Activated naive CD8-positive, alpha-beta T cell treated with anti-CD3 and anti-CD28 coated beads, Interleukin-2, amount 50 U/mL, for 24 hours (primary cell): ENCODE results near the gene ELSPBP1.
A peak's percentile ranks its signal among the peaks of the same experiment; 100 is the strongest.
"Not testable (repeated sequence)": the region's sequence is repeated elsewhere in the genome, so short reads cannot be mapped to it uniquely, and the experiment has no call there.

Source experiments
- ATAC-seq: fragments of 150-1000 bp; cut with Tn5 transposase; one replicate; pipeline ENCODE4 v1.10.0; 2021
- DNase-seq: peaks from one replicate; pipeline ENCODE4 v3.0.0; 2021
- H3K27ac Mint-ChIP-seq: one replicate; pipeline ENCODE4 v1.8.0; 2021; ENCODE audit warnings: mild to moderate bottlenecking, mixed read lengths
- H3K27me3 Mint-ChIP-seq: one replicate; pipeline ENCODE4 v1.8.0; 2021; ENCODE audit warnings: mixed read lengths
- H3K36me3 Mint-ChIP-seq: one replicate; pipeline ENCODE4 v1.8.0; 2021; ENCODE audit warnings: low read depth, mixed read lengths
- H3K4me1 Mint-ChIP-seq: one replicate; pipeline ENCODE4 v1.8.0; 2021; ENCODE audit warnings: mixed read lengths
- H3K4me3 Mint-ChIP-seq: one replicate; pipeline ENCODE4 v1.8.0; 2021; ENCODE audit warnings: mild to moderate bottlenecking, moderate library complexity, mixed read lengths
- H3K9me3 Mint-ChIP-seq: one replicate; pipeline ENCODE4 v1.8.0; 2021; ENCODE audit warnings: mixed read lengths

The ELSPBP1 gene

DNA sequence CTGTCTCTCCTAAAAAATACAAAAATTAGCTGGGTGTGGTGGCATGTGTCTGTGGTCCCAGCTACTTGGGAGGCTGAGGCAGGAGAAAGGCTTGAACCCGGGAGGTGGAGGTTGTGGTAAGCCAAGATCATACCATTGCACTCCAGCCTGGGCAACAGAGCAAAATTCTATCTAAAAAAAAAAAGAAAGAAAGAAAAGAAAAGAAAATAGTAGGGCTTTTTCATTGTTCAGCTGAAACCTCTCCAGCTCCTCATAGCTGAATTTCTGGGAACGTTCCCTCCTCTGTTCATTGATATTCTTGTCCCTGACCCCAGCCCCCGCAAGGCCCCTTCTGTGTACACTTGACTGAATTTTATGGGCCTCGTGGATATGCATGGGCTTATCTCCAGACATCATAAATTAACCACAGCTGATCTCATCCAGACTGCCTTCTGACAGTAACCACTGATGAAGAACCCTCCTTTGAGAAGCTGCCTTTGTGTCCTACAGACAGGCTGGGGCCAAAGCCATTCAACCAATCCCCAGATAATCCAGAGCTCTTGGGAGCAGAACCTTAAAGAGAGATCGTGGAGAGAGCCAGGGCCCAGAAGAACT is at the start of gene ELSPBP1:
ELSPBP1 (plus strand) TSS at position 424 of the 594 bp plus-strand sequence. CDS start 14,036 bp downstream, outside the sequence.
- no peak for ATAC-seq
- H3K36me3 Mint-ChIP-seq, result no peaks in the 10 kb centered on the region
- H3K27ac Mint-ChIP-seq, result no peak within 1 kb of the TSS
- H3K9me3 Mint-ChIP-seq, result peaks cover 3% of the 10 kb centered on the region
- no peaks in the 10 kb centered on the region for H3K4me1 Mint-ChIP-seq
- H3K4me3 Mint-ChIP-seq, result no peak within 1 kb of the TSS
- H3K27me3 Mint-ChIP-seq, result peaks cover 26% of the 10 kb centered on the region
- DNase-seq, result no peak

DNA sequence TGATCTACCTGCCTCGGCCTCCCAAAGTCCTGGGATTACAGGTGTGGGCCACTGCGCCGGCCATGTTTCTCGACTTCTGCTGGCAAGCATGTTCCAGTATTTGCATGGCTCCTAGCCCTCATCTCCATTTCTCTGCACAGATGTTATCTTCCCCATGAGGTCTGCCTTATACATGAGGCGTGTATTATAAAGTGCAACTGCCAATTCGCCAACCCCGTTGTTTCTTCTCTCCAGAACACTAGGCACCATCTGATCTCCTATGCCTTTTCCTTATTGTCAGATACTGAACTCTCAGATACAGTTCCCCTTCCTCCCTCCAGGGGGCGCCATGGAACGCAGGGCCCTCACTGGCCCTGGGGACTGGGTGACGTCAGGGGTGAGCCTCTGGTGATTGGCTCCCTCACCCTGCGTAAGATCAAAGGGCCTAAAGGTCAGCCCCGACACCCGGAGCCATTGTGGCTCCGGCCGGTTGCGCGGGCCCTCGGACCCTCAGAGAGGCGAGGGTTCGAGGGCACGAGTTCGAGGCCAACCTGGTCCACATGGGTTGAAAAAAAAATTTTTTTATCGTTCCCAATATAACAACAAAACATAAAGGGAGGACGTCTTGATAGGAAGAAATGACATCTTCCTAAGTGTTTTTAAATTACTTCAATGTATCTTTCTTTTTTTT is 44.4 kb upstream of the ELSPBP1 start:
- DNase-seq, result peak; percentile 13
- not testable (repeated sequence) for H3K9me3 Mint-ChIP-seq, H3K36me3 Mint-ChIP-seq, H3K4me1 Mint-ChIP-seq, ATAC-seq, H3K4me3 Mint-ChIP-seq, H3K27ac Mint-ChIP-seq, H3K27me3 Mint-ChIP-seq

DNA sequence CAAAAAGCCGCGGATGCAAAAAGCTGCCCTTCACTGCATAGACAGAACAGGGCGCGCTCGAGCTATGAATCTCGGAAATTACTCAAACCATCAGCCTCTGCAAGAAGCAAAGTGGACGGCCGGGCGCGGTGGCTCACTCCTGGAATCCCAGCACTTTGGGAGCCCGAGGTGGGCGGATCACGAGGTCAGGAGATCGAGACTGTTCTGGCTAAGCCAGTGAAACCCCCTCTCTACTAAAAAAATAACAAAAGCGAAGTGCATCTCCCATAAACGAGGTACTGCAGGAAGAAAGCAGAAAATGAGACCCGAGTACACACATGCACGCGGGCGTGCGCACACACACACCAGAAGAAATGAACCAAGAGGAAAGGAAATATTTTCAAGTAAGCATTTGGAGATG is 42.3 kb upstream of the ELSPBP1 start:
- H3K36me3 Mint-ChIP-seq, DNase-seq, H3K4me1 Mint-ChIP-seq, H3K27me3 Mint-ChIP-seq, ATAC-seq, H3K4me3 Mint-ChIP-seq, H3K27ac Mint-ChIP-seq, H3K9me3 Mint-ChIP-seq: not testable (repeated sequence)

DNA sequence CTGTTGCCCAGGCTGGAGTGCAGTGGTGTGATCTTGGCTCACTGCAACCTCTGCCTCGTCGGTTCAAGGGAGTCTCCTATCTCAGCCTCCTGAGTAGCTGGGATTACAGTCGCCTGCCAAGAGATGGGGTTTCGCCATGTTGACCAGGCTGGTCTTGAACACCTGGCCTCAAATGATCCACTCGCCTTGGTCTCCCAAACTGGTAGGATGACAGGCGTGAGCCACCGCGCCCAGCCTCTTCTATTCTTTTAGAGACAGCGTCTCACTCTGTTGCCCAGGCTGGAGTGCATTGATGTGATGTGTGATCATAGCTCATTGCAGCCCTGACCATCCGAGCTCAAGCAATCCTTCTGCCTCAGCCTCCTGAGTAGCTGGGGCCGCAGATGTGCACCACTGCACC is 38.5 kb upstream of the ELSPBP1 start:
- H3K27me3 Mint-ChIP-seq, H3K36me3 Mint-ChIP-seq, ATAC-seq, DNase-seq, H3K9me3 Mint-ChIP-seq, H3K27ac Mint-ChIP-seq, H3K4me1 Mint-ChIP-seq, H3K4me3 Mint-ChIP-seq: not testable (repeated sequence)

DNA sequence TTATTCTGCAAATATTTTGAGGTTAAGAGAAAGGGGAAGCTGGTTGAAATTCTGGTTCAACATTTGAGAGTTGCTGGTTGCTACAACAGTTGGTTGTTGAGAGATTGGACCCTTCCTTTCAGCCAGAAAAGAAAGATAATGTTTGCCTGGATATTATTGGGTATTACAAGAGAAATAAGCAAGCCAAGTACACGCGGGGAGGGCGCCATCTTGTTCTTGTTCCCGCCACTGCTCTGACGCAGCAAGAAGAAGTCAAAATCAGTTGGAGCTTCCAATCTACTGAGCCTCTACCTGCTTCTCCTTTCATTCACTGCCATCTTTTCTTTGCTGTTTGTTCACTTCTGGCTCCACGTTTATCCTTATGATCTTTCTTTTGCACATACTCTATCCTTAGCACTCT is 20.9 kb upstream of the ELSPBP1 start:
- Mint-ChIP-seq H3K27me3 (peaks cover 37% of the 10 kb centered on the region), H3K27ac (no peak overlapping the region)

DNA sequence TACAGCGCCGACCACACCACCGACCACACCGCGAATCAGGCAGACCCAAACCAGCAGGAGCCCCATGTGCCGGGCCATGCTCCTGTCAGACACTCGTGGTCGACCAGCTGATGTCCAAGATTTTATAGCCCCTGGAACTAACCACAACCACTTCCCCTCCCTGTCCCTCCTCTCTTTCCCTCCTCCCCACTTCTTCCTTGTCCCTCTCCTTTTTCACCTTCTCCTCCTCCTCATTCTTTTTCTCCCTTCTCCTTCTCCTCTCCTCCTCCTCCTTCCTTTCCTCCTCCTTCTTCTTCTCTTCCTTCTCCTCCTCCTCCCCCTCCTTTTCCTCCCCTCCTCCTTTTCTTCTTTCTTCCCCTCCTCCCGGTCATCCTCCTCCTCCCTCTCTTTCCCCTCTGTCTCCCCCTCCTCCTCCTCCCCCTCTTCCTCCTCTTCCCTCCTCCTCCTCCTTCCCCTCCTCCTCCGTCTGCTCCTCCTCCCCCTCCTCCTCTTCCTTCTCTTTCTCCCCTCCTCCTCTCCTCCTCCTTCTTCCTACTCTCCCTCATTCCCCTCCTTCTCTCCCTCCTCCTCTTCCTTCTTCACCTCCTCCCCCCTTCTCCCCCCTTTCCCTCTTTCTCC is 3.1 kb upstream of the ELSPBP1 start:
- no peak for DNase-seq
- H3K4me1 Mint-ChIP-seq, result no peaks in the 10 kb centered on the region
- peaks cover 25% of the 10 kb centered on the region for H3K27me3 Mint-ChIP-seq
- ATAC-seq, result no peak
- no peak overlapping the region for H3K27ac Mint-ChIP-seq
- H3K9me3 Mint-ChIP-seq, result peaks cover 3% of the 10 kb centered on the region
- no peaks in the 10 kb centered on the region for H3K36me3 Mint-ChIP-seq
- no peak overlapping the region for H3K4me3 Mint-ChIP-seq

More for the DNA sequence above, 20.9 kb upstream of the ELSPBP1 start:
- H3K4me1 Mint-ChIP-seq, result no peaks in the 10 kb centered on the region
- no peaks in the 10 kb centered on the region for H3K9me3 Mint-ChIP-seq
- no peak for DNase-seq
- ATAC-seq, result no peak
- H3K36me3 Mint-ChIP-seq, result no peaks in the 10 kb centered on the region
- H3K4me3 Mint-ChIP-seq, result no peak overlapping the region

DNA sequence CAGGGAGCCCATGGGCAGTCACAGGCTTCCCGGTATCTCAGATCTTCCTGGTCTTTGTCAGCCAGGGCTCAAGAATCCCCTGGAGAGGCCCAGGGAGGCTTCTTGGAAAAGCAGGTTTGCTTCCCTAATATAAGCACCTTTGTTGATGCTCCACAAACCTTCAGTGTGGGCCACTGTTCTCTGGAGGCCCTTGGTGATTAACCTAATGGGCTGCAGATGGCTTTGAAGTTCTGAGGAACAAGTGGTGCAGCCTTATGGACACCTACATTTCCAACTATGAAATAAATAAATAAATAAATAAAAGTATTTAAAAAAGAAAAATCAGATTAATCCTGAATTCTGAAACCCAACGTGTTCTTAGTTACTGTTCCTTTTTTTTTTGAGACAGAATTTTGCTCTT is 2.4 kb upstream of the ELSPBP1 start, which contains the start of gene BSPH1:
BSPH1 (minus strand) TSS at position 101 of the 400 bp plus-strand sequence; CDS start at position 12, 89 bp downstream.
- ATAC-seq (no peak), DNase-seq (no peak)
- Mint-ChIP-seq H3K9me3 (peaks cover 3% of the 10 kb centered on the region), H3K36me3 (no peaks in the 10 kb centered on the region), H3K27me3 (peaks cover 27% of the 10 kb centered on the region), H3K27ac (no peak within 1 kb of the TSS), H3K4me1 (no peaks in the 10 kb centered on the region), H3K4me3 (no peak within 1 kb of the TSS)

DNA sequence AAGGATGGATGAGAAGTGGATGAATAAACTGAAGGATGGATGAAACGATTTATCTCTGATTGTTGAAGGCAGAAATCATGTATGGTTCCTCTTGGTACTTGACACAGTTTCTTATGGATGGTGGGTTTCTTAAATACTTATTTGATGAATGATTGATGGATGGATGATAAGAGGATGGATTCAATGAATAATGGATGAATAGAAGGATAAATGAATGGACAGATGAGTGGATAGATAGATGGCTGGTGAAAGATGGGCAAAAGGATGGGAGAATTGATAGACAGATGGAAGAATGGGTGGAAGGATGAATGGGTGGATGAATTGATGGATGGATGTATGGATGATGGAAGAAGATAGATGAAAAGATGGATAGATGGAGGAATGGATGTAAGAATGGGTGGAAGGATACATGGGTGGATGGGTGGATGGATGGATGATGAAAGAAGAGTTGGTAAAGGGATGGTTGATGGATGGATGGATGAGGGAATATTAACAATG is 1.8 kb downstream of the ELSPBP1 start:
- no peak overlapping the region for H3K4me3 Mint-ChIP-seq
- H3K27me3 Mint-ChIP-seq, result peaks cover 18% of the 10 kb centered on the region
- no peaks in the 10 kb centered on the region for H3K4me1 Mint-ChIP-seq
- H3K27ac Mint-ChIP-seq, result no peak overlapping the region
- no peak for ATAC-seq
- no peak for DNase-seq
- H3K9me3 Mint-ChIP-seq, result peaks cover 3% of the 10 kb centered on the region
- H3K36me3 Mint-ChIP-seq, result no peaks in the 10 kb centered on the region

DNA sequence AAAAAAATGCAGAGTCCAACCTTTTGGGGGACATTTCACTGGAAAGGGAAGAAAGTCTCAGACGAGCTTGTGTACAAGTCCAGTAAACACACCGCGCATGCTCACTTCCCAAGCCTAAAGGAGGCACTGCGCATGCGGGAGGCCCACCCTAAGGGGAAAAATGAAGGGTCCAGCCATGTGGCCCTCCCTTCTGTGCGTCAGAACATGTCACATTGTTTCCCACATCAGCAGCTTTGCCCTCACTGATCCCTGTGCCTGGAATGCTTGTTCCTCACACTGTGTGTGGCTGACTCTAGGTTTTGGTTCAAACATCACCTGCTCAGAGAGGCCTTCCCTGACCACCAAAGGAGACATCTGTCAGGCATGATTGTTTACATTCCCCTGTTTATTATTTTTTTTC is 4.4 kb downstream of the ELSPBP1 start:
- peaks cover 3% of the 10 kb centered on the region for H3K9me3 Mint-ChIP-seq
- no peaks in the 10 kb centered on the region for H3K4me1 Mint-ChIP-seq
- DNase-seq (no peak), ATAC-seq (no peak)
- no peak overlapping the region for H3K27ac Mint-ChIP-seq
- no peaks in the 10 kb centered on the region for H3K36me3 Mint-ChIP-seq
- H3K27me3 Mint-ChIP-seq, result peaks cover 17% of the 10 kb centered on the region
- no peak overlapping the region for H3K4me3 Mint-ChIP-seq

DNA sequence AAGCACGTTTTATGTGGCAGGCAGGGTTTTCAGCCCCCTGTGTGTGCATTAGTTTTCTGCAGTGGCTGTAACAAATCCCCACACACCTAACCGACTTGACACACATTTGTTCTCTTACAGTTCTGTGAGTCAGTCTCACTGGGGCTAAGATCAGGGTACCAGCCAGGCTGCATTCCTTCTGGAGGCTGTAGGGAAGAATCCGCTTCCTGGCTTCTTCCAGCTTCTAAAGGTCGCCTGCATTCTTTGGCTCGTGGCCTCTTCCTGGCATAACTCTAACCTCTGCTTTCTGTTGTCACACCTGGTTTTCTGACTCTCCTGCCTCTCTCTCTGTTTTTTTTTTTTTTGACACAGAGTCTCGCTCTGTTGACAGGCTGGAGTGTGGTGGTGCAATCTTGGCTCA is 6.4 kb downstream of the ELSPBP1 start:
- ATAC-seq (no peak), DNase-seq (no peak)
- Mint-ChIP-seq H3K4me1 (no peaks in the 10 kb centered on the region), H3K4me3 (no peak overlapping the region), H3K27me3 (peaks cover 15% of the 10 kb centered on the region), H3K36me3 (no peaks in the 10 kb centered on the region), H3K9me3 (no peaks in the 10 kb centered on the region), H3K27ac (no peak overlapping the region)

DNA sequence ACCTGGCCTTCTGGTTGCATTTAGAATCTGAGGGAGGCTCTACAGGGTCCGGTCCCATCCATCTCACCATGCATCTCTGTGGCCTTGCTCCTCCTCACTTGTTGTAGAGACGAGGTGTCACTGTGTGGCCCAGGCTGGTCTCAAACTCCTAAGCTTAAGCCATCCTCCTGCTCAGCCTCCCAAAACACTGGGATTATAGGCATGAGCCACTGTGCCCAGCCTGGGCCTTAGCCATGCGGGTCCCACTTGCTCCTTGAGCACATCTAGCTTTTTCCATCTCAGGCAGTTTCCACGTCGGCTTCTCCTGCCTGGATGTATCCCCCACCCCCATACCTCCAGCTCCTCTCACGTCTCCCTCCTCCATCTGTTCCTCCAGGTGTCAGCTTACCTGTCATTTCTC is 9.8 kb downstream of the ELSPBP1 start:
- Mint-ChIP-seq H3K27ac (no peak overlapping the region), H3K27me3 (peaks cover 19% of the 10 kb centered on the region), H3K4me1 (no peaks in the 10 kb centered on the region)

DNA sequence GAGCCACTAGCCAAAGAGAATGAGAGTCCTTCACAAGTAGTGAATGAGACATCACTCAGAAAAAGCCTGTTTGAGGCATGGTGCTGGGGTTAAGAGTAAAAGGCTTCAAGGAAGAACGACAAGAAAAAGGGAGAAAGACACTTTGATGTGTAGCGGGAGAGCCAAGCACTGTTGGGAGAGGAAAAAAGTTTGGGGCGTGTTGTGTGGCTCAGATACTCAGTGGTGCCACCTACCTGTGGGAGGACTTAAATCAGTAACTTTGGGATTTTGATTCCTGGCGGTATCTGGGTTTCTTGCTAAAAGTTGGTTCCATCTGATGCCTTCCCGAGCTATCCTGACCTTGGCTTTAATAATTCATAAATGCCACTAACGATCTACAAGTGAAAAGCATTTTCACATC is 12.3 kb downstream of the ELSPBP1 start:
- ATAC-seq (no peak), DNase-seq (peak; percentile 8)
- Mint-ChIP-seq H3K9me3 (peaks cover 6% of the 10 kb centered on the region), H3K4me3 (no peak overlapping the region), H3K27ac (no peak overlapping the region), H3K36me3 (no peaks in the 10 kb centered on the region), H3K4me1 (no peaks in the 10 kb centered on the region), H3K27me3 (peaks cover 17% of the 10 kb centered on the region)

More for the DNA sequence above, 9.8 kb downstream of the ELSPBP1 start:
- ATAC-seq, result no peak
- Mint-ChIP-seq H3K36me3 (no peaks in the 10 kb centered on the region), H3K4me3 (no peak overlapping the region), H3K9me3 (peaks cover 6% of the 10 kb centered on the region)
- DNase-seq, result no peak

DNA sequence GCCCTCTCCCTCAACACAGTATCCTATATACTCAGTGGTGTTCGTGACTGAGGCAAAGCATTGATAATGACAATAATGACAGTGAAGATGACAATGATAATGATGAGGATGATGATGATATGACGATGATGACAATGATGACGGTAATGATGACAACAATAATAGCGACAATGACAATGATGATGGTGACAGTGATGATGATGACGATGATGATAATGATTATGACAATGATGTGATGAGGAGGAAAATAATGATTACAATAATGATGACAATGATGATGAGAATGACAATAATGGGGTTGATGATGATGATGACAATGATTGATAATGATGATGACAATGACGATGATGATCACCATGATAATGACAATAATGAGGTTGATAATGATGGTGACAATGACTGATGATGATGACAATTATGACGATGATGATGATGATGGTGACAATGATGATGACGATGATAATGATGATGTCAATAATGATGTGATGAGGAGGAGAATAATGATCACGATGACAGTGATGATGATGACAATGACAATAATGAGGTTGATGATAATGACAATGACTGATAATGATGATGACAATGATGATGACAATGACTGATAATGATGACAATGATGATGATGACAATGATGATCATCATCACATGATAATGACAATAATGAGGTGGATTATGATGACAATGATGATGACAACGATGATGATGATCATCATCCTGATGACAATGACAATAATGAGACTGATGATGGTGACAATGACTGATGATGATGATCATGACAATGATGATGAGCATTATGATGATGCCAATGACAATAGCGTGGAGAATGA is 16.7 kb downstream of the ELSPBP1 start:
- no peak for DNase-seq
- ATAC-seq, result no peak
- H3K27ac Mint-ChIP-seq, result no peak overlapping the region
- H3K36me3 Mint-ChIP-seq, result no peaks in the 10 kb centered on the region
- no peaks in the 10 kb centered on the region for H3K4me1 Mint-ChIP-seq
- H3K27me3 Mint-ChIP-seq, result peaks cover 11% of the 10 kb centered on the region
- peaks cover 6% of the 10 kb centered on the region for H3K9me3 Mint-ChIP-seq
- no peak overlapping the region for H3K4me3 Mint-ChIP-seq

DNA sequence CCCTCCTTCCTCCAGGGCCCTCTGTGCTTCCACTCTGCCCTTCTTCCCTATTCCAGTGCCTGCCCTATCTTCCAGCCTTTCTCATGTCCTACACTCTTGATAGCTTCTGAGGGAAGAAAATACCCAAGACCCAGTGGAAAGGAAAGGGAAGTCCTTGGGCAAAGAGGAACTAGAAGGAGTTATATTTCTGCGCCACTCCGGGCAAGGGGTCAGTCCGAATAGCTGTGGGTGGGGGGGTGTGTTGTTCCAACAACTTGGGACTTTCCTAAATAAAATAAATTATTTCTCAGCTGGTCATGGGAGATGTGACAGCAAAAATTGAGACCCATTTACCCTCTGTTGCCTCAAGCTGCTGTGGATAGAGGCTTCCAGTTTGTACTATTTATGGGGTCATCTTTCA is 26.3 kb downstream of the ELSPBP1 start:
- no peaks in the 10 kb centered on the region for H3K9me3 Mint-ChIP-seq
- no peak for ATAC-seq
- no peak overlapping the region for H3K4me3 Mint-ChIP-seq
- H3K27ac Mint-ChIP-seq, result no peak overlapping the region
- no peaks in the 10 kb centered on the region for H3K36me3 Mint-ChIP-seq
- H3K27me3 Mint-ChIP-seq, result peaks cover 34% of the 10 kb centered on the region
- no peak for DNase-seq
- no peaks in the 10 kb centered on the region for H3K4me1 Mint-ChIP-seq
